ENCODE data around the gene CPLX3. TPM values are rescaled to one million over a fixed set of nuclear protein-coding genes. Genes with fewer than 3 reads are reported as not detected.

CPLX3 gene
- total and polyA plus RNA-seq, 10 of the 15 experiments (the other 5 are each of a cell fraction or from before 2014, with no cell fraction given), result 0.02 to 0.04 TPM; not detected in 8

DNA sequence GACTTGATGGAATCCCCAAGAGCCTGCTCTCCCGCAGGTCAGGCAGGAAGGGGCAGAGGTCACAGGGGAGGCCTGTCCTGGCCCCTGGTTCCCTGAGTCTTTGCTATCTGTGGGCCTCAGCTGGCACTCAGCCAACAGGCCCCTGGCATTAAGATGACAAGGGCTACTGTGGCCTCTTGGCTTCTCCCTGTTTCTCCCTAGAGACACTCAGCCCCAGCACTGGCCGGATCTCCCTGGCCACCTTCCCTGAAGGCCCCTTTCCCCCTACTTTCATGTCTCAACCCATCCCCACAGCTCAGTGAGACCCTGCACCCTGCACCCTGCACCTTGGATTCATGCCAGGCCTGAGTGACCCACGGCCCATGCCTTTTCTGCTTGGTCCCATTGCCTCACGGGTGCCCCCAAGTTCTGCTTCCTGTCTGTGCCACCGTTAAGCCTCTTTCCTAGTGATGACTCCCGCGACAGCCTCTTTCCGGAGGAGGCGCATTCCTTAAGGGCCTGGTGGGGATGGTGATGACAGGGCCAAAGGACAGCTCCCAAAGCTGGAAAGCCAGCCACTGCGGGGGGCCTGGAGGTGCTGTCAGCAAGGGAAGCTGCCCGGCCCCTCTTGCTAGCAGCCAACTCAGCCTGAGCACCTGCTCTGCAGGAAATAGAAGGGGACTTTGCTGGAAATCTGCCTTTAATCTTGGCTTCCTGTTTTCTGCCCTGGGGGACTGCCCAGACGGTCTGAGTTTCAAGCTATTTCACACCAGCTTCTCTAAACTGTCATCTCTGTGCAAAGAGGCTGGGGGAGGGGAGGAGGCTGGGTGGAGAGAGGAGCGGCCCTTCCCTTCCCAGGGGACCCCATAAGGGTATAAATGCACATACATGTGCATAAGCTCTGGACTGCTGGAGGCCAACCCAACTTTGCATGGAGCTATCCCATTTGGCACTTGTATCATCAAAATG lies 49.3 kb upstream of the CPLX3 start (continued):
- TF ChIP-seq, protein P1, sequence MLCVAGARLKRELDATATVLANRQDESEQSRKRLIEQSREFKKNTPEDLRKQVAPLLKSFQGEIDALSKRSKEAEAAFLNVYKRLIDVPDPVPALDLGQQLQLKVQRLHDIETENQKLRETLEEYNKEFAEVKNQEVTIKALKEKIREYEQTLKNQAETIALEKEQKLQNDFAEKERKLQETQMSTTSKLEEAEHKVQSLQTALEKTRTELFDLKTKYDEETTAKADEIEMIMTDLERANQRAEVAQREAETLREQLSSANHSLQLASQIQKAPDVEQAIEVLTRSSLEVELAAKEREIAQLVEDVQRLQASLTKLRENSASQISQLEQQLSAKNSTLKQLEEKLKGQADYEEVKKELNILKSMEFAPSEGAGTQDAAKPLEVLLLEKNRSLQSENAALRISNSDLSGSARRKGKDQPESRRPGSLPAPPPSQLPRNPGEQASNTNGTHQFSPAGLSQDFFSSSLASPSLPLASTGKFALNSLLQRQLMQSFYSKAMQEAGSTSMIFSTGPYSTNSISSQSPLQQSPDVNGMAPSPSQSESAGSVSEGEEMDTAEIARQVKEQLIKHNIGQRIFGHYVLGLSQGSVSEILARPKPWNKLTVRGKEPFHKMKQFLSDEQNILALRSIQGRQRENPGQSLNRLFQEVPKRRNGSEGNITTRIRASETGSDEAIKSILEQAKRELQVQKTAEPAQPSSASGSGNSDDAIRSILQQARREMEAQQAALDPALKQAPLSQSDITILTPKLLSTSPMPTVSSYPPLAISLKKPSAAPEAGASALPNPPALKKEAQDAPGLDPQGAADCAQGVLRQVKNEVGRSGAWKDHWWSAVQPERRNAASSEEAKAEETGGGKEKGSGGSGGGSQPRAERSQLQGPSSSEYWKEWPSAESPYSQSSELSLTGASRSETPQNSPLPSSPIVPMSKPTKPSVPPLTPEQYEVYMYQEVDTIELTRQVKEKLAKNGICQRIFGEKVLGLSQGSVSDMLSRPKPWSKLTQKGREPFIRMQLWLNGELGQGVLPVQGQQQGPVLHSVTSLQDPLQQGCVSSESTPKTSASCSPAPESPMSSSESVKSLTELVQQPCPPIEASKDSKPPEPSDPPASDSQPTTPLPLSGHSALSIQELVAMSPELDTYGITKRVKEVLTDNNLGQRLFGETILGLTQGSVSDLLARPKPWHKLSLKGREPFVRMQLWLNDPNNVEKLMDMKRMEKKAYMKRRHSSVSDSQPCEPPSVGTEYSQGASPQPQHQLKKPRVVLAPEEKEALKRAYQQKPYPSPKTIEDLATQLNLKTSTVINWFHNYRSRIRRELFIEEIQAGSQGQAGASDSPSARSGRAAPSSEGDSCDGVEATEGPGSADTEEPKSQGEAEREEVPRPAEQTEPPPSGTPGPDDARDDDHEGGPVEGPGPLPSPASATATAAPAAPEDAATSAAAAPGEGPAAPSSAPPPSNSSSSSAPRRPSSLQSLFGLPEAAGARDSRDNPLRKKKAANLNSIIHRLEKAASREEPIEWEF (IDR thresholded peaks at IDR 0.05; ENCODE audit: insufficient replicate concordance, low read depth, low read length), result no peak
- no peak for TF ChIP-seq FOXK2 (IDR thresholded peaks at IDR 0.05)
- no peak for TF ChIP-seq NFYA (IDR thresholded peaks at IDR 0.05; ENCODE audit: borderline replicate concordance, low read depth, low read length)
- TF ChIP-seq, protein P2, sequence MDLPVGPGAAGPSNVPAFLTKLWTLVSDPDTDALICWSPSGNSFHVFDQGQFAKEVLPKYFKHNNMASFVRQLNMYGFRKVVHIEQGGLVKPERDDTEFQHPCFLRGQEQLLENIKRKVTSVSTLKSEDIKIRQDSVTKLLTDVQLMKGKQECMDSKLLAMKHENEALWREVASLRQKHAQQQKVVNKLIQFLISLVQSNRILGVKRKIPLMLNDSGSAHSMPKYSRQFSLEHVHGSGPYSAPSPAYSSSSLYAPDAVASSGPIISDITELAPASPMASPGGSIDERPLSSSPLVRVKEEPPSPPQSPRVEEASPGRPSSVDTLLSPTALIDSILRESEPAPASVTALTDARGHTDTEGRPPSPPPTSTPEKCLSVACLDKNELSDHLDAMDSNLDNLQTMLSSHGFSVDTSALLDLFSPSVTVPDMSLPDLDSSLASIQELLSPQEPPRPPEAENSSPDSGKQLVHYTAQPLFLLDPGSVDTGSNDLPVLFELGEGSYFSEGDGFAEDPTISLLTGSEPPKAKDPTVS (IDR thresholded peaks at IDR 0.05; ENCODE audit: low read depth, low read length), result no peak
- TF ChIP-seq TCF3 (IDR thresholded peaks at IDR 0.05; ENCODE audit: borderline replicate concordance, insufficient read depth, low read depth, low read length), result 0 out of 2 replicates have a peak, but pooled peaks have one; percentile 21
- TF ChIP-seq EZH2 (IDR thresholded peaks at IDR 0.05; ENCODE audit: borderline replicate concordance, control insufficient read depth, low read depth, low read length), result no peak
- no peak for TF ChIP-seq TBL1XR1 (IDR thresholded peaks at IDR 0.05; ENCODE audit: low read depth, low read length)
- no peak for TF ChIP-seq ZZZ3 (IDR thresholded peaks at IDR 0.05; ENCODE audit: control insufficient read depth, insufficient read length, low read depth)
- TF ChIP-seq SIN3A (IDR thresholded peaks at IDR 0.05; ENCODE audit: low read depth, low read length), result no peak; the same call in 1 of the 2 replicates
- TF ChIP-seq, protein P3, sequence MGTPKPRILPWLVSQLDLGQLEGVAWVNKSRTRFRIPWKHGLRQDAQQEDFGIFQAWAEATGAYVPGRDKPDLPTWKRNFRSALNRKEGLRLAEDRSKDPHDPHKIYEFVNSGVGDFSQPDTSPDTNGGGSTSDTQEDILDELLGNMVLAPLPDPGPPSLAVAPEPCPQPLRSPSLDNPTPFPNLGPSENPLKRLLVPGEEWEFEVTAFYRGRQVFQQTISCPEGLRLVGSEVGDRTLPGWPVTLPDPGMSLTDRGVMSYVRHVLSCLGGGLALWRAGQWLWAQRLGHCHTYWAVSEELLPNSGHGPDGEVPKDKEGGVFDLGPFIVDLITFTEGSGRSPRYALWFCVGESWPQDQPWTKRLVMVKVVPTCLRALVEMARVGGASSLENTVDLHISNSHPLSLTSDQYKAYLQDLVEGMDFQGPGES (IDR thresholded peaks at IDR 0.05), result no peak
- TF ChIP-seq, protein P4, sequence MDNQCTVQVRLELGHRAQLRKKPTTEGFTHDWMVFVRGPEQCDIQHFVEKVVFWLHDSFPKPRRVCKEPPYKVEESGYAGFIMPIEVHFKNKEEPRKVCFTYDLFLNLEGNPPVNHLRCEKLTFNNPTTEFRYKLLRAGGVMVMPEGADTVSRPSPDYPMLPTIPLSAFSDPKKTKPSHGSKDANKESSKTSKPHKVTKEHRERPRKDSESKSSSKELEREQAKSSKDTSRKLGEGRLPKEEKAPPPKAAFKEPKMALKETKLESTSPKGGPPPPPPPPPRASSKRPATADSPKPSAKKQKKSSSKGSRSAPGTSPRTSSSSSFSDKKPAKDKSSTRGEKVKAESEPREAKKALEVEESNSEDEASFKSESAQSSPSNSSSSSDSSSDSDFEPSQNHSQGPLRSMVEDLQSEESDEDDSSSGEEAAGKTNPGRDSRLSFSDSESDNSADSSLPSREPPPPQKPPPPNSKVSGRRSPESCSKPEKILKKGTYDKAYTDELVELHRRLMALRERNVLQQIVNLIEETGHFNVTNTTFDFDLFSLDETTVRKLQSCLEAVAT (IDR thresholded peaks at IDR 0.05), result peak; percentile 24; the same call in 1 of the 2 replicates
- TF ChIP-seq POLR2A (IDR thresholded peaks at IDR 0.05; ENCODE audit: low read depth, low read length), result peak; percentile 68
- no peak for TF ChIP-seq WRNIP1 (IDR thresholded peaks at IDR 0.05; ENCODE audit: borderline replicate concordance, low read depth, low read length)
- TF ChIP-seq, protein P5, sequence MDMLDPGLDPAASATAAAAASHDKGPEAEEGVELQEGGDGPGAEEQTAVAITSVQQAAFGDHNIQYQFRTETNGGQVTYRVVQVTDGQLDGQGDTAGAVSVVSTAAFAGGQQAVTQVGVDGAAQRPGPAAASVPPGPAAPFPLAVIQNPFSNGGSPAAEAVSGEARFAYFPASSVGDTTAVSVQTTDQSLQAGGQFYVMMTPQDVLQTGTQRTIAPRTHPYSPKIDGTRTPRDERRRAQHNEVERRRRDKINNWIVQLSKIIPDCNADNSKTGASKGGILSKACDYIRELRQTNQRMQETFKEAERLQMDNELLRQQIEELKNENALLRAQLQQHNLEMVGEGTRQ (IDR thresholded peaks at IDR 0.05; ENCODE audit: borderline replicate concordance, low read depth, low read length), result no peak
- TF ChIP-seq MTA2 (IDR thresholded peaks at IDR 0.05; ENCODE audit: low read depth), result peak; percentile 67; the same call in 1 of the 2 replicates
- TF ChIP-seq BMI1 (IDR thresholded peaks at IDR 0.05; ENCODE audit: borderline replicate concordance), result 0 out of 2 replicates have a peak, but pooled peaks have one; percentile 18
- TF ChIP-seq SPI1 (IDR thresholded peaks at IDR 0.05; ENCODE audit: borderline replicate concordance, insufficient read depth, low read depth, low read length), result peak; percentile 92
- TF ChIP-seq TCF12 (IDR thresholded peaks at IDR 0.05; ENCODE audit: low read depth, low read length), result peak; percentile 90

Data from GM12878 (cell line).